C4-2B (cell line): Measurements from ENCODE around the gene TNFRSF18.

Source experiments
- ZFX ChIP-seq: fragments of 450-650 bp; IDR thresholded peaks from 2 replicates; pipeline ENCODE4 v1.6.1; 2017
- TF ChIP-seq, protein P1 (sequence below): fragments of 450-650 bp; conservative IDR thresholded peaks from 2 replicates; pipeline ENCODE4 v1.5.1; 2017; ENCODE audit warnings: mild to moderate bottlenecking

DNA sequence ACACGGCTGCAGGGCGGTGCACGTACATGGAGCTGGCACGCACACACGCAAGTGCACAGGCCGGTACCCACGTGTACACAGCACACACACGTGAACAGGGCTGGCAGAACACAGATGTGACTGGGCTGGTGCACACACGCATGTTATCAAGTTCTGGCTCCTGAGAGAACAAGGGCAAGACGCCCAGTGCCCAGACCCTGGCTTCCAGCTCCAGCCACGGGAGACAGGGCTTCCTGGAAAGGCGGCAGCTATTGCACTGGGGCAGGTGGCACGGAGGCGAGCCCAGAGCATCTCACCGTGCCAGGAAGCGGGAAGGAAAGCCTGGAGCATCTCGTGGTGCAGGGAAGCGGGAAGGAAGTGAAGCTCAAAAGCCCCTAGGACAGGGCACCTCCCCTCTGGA, 19.5 kb upstream of the TNFRSF18 start:
- TF ChIP-seq, protein P1, sequence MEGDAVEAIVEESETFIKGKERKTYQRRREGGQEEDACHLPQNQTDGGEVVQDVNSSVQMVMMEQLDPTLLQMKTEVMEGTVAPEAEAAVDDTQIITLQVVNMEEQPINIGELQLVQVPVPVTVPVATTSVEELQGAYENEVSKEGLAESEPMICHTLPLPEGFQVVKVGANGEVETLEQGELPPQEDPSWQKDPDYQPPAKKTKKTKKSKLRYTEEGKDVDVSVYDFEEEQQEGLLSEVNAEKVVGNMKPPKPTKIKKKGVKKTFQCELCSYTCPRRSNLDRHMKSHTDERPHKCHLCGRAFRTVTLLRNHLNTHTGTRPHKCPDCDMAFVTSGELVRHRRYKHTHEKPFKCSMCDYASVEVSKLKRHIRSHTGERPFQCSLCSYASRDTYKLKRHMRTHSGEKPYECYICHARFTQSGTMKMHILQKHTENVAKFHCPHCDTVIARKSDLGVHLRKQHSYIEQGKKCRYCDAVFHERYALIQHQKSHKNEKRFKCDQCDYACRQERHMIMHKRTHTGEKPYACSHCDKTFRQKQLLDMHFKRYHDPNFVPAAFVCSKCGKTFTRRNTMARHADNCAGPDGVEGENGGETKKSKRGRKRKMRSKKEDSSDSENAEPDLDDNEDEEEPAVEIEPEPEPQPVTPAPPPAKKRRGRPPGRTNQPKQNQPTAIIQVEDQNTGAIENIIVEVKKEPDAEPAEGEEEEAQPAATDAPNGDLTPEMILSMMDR = no peak
- no peak for TF ChIP-seq ZFX
